NCI-H2171 treated with DMSO at 0.1 percent for 48 hours (cell line): ENCODE data around the gene GSTA5.
"Not testable (repeated sequence)": the region's sequence is repeated elsewhere in the genome, so short reads cannot be mapped to it uniquely, and the experiment has no call there.

Experiments used
- DNase-seq: peaks from one replicate; lab custom pipeline; 2025; lab: John Stamatoyannopoulos, UW

GSTA5 gene

DNA sequence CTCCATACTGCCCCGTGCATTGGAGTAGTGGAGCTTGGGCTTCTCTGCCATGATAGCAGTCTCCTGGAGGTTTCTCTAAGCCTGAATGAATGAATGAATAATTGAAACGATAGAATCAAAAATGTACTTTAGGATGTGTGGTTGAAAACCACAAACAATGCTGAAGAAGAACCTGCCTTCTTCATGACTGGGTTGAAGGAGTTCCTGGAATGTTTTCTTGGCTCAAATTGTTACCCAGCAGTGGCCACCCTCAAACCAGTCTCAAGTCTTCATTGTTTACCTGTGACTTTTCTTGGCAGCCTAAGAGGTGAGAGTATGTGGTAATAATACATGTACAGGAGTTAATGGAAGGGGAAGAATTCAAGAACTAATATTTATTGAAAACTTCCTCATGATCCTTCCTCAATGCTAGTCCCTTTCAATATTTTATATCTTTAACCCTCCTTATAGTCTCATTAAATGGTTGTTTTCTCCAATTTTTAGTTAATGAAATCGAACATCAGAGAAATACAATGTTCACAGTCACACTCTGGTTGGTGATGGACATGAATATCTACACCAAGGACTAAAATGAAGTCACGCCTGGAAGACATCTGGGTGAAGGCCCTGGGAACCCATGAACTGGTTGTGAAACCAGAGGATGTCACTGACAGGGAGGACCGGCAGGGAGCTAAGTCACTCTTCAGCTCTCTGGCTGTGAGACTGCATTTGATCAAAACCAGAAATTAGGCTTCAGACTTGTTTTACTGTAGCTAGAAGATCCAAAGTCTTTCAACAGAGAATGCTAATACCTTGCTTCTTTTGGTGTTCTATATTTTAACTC, at the start of gene GSTA5:
GSTA5 (minus strand) TSS at position 51 of the 823 bp plus-strand sequence.
- DNase-seq: no peak

DNA sequence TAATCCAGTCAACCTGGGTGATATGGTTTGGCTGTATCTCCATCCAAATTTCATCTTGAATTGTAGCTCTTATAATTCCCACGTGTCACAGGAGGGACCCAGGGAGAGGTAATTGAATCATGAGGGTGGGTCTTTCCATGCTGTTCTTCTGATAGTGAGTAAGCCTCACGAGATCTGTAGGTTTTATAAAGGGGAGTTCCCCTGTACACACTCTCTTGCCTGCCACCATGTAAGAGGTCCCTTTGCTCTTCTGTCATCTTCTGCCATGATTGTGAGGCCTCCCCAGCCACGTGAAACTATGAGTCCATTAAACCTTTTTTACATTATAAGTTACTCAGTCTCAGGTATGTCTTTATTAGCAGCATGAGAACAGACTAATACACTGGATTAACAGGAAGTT, 49.4 kb upstream of the GSTA5 start:
- no peak for DNase-seq

- DNase-seq: no peak
Measured at GRCh38 chr6:52887910-52888524, 47.4 kb upstream of the GSTA5 start.

GRCh38 chr6:52881996-52882841, 41.6 kb upstream of the GSTA5 start:
- DNase-seq: peak; percentile 64

- DNase-seq: no peak
Measured at GRCh38 chr6:52881662-52881995, 41.0 kb upstream of the GSTA5 start.

GRCh38 chr6:52877786-52878185, 37.2 kb upstream of the GSTA5 start:
- no peak for DNase-seq

DNA sequence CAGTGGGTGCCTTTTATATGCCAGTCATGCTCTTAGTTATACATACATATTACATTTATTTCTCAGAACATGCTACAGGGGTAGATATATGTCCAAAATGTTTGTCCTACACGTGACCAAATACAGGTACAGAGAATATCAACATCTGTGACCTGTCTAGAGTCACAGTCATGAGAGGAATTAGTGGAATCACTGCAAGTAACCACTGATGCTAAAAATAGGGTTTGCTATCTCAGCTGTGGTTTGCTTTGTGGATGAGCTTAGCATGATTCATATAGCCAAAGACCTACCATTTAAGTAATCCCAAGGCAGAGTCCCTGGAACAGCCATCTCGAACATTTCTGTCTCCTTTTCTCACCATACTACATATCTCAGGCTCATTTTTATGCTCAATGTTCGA, 36.6 kb upstream of the GSTA5 start:
- DNase-seq: no peak

DNA sequence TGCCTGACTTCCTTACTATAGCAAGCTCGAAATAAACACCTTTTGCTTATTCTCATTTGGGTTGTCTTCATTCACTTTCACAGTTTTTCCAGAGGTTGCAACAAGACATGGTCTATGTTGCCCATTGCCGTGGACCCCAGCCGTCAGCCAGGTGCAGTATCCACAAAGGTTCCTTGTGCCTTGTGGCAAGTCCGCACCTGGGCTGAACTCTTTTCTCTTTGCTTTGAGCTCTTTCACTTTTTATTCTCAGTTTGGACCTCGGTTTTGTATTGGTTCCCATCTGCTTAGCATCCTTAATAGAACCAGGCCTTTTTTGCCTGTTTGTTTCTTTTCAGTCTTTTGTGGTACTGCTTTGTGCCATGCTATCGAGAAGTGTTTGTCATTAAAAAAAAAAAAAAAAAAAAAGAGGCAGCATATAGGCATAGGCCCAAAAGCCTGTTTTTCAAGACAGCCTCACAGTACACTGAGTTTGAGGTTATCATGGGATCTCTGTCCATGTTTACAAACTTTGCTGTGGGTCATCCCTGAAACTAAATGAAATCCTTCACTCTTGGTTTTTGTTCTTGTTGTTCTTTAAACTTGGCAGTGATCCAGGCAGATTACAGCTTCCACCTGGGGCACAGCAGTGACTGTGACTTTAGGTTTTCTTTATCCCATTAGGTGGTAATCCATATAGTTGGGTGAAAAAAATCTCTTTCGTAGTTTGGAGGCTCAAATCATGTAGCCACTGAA, 35.6 kb upstream of the GSTA5 start:
- DNase-seq: no peak

- DNase-seq: no peak
Measured at GRCh38 chr6:52872031-52872430, 31.4 kb upstream of the GSTA5 start.

DNA sequence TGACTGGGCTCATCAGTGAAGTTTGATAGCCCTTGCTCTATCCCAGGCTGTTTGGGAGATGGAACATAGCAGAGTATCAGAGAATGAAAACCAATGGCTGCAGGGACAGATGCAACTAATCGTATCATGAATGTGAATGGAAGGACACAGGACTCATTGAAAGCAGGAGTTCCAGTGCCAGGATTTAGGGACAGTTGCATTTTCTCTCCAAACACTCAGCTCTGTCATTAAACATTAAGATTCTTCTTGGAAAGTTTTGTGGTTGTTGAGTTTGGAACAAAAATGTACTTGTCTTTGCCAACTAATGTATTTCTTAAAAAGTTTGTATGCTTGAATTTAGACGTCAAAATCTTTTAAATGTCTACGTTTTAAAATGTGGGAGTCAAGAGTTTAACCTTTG, 31.0 kb upstream of the GSTA5 start:
- no peak for DNase-seq

DNA sequence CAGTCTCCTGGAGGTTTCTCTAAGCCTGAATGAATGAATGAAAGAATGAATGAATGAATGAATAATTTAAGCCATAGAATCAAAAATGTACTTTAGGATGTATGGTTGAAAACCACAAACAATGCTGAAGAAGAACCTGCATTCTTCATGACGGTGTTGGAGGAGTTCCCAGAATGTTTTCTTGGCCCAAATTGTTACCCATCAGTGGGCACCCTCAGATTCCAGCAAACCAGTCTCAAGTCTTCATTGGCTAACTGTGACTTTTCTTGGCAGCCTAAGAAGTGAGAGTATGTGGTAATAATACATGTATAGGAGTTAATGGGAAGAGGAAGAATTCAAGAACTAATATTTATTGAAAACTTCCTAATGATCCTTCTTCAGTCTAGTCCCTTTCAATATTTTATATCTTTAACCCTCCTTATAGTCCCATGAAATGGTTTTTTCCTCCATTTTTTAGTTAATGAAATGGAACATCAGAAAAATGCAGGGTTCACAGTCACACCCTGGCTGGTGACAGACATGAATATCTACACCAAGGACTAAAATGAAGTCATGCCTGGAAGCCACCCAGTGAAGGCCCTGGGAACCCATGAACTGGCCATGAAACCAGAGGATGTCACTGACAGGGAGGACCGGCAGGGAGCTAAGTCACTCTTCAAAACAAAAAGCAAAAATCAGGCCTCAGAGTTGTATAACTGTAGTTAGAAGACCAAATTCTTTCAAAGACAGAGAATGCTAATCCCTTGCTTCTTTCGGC, 29.9 kb upstream of the GSTA5 start:
- DNase-seq: not testable (repeated sequence)

DNA sequence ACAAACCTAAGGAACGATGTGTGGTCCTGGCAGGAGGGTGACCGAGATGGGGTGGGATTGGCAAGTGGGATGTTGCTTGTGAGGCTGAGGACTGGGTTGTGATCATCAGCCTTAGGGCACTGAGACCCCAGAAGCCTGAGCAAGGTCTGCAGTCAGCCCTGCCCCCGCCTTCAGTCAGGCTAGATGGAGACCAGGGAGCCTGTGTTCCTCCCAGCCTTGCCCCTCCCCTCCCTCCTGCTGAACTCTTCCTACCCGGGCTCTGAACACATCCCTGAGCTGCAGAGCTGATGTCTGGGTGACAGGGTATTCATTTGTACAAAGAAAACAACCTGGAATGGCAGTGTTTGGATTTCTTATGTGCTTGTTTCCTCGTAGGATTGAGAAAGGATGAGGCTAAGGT, 28.3 kb upstream of the GSTA5 start:
- not testable (repeated sequence) for DNase-seq

DNA sequence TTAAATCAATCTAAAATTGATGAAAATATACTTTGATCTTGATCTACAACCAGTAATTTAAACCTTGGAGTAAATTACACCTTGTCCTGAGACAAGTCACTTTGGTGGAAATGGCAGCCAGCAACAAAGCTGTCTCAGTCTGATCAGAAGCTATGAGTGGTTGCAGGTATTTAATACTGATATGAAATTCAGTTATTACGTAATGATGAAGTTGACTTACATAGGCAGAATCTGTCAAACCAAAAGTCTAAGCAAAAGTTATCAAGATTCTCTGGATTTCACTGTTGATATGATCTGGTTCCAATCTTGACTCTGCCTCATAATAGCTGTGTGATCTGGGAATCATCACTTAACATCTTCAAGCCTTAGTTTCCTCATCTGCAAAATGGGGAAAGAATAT, 27.6 kb upstream of the GSTA5 start:
- no peak for DNase-seq

DNA sequence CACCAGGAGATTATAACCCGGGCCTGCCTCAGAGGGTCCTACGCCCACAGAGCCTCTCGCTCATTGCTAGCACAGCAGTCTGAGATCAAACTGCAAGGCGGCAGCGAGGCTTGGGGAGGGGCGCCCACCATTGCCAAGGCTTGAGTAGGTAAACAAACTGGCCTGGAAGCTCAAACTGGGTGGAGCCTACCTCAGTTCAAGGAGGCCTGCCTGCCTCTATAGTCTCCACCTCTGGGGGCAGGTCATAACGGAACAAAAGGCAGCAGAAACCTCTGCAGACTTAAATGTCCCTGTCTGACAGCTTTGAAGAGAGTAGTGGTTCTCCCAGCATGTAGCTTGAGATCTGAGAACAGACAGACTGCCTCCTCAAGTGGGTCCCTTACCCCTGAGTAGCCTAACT, 20.5 kb upstream of the GSTA5 start:
- not testable (repeated sequence) for DNase-seq

DNA sequence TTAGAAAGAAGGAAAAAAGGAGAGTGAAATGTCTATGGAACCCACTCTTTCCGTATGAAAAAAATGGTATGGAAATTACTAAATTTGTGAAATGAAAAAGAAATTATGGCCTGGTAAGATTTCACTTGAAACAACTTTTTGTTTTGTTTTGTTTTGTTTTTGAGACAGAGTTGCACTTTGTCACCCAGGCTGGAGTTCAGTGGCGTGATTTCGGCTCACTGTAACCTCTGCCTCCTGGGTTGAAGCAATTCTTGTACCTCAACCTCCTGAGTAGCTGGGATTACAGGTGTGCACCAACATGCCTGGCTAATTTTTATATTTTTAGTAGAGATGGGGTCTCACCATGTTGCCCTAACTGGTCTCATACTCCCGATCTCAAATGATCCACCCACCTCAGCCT, 17.8 kb upstream of the GSTA5 start:
- no peak for DNase-seq

- DNase-seq: not testable (repeated sequence)
Measured at GRCh38 chr6:52856137-52856536, 15.5 kb upstream of the GSTA5 start.

DNA sequence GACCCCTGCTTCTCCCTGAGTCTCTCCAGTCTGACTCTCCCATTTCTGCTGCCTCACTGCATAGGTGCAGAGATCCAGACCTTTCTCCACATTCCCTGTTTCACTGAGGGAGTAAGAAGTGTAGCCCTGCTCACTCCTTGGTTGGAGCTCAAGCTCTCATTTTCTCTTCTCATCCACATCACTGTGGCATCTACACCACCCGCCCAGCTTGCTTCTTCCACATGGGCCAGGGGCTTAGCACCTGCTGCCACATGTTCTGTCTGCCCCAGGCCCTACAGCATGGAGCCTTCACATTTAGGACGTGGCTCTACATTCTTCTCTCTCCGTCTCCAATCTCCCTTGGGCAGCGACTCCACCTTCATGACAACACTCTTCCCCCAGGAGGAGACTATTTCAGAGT, 8.5 kb upstream of the GSTA5 start:
- DNase-seq: no peak

DNA sequence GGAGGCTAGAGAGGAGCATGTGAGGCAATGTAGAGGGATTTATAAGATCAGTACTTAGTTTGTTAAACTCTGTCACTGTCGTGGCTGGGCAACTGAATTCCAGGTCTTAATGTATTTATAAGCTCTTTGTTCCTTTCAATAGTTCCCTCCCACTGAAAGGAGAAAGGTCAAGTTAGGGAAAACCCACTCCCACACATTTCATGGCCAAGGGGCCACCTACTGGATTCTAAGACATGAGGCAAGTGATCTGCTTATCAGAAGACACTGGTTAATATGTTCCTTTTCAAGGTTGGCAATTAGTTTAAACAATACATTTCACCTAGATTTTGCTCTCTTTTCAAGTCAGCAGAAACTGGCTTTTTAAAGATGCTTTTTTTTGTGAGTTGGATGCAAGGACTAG, 5.4 kb upstream of the GSTA5 start:
- no peak for DNase-seq

DNA sequence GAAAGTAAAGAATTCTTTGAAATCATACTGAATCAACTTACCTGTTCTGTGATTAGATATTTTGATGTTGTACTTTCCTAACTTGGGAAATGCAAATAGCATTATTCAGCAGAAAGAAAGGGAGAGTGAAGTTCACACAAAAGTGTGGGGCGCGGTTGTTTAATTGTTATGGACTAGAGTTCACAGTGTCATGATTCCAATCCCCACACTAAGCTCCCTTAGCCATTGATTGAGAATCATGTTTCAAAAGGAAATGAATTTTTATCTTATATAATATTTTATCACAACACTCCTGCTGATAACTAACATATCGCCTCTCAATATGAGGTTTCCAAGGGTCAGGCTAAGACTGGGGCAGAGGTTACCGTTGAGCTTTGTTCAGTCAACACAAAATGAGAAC, 3.0 kb upstream of the GSTA5 start:
- no peak for DNase-seq

DNA sequence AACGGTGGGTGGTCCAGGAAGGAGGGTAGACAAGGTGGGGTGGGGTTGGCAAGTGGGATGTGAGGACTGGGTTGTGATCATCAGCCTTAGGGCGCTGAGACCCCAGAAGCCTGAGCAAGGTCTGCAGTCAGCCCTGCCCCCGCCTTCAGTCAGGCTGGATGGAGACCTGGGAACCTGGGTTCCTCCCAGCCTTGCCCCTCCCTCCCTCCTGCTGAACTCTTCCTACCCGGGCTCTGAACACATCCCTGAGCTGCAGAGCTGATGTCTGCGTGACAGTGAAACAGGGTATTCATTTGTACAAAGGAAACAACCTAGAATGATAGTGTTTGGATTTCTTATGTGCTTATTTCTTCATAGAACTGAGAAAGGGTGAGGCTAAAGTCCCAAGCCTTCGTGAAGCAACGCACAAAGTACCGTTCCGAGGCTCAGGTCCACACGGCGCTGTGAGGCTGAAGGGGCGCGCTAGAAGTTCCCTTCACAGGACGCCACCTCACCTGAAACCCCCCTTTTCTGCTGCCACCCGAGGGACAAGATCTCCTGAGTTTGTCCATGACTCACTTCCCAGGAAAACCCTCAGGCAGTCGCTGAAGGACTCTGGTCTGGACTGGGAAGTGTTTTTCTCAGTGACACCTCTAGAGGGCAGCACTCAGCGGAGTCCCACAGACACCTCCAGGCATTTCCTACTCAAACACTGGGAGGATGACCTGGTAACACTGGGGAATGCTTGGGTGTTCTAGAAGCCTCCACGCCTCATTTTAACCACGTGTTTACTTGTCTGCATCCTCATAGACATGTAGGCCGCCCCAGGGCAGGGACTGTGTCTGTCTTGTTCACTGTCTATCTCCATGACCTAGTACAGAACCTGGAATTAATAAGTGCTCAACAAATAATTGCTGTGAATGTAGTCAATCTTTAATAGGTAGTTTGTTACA, 1.2 kb downstream of the GSTA5 start:
- DNase-seq: peak; percentile 31
